ENCODE data around the gene DNAH14.
"Not testable (repeated sequence)": the region's sequence is repeated elsewhere in the genome, so short reads cannot be mapped to it uniquely, and the experiment has no call there.

The DNAH14 gene

GRCh38 chr1:225360119-225360518 lies 430.6 kb downstream of the DNAH14 start:
- no peak for DNase-seq

- DNase-seq: no peak
These were observed 431.7 kb downstream of the DNAH14 start for GRCh38 chr1:225361176-225361575.

- DNase-seq: no peak
These were observed 433.3 kb downstream of the DNAH14 start for GRCh38 chr1:225362805-225363204.

- no peak for DNase-seq
These were observed 435.0 kb downstream of the DNAH14 start for GRCh38 chr1:225364439-225364838.

- no peak for DNase-seq
These were observed 436.5 kb downstream of the DNAH14 start for GRCh38 chr1:225366018-225366417.

GRCh38 chr1:225366552-225366951 lies 437.1 kb downstream of the DNAH14 start:
- DNase-seq: peak; percentile 28

- no peak for DNase-seq
These were observed 438.6 kb downstream of the DNAH14 start for GRCh38 chr1:225368036-225368552.

- no peak for DNase-seq
These were observed 442.0 kb downstream of the DNAH14 start for GRCh38 chr1:225371366-225372010.

- no peak for DNase-seq
These were observed 443.7 kb downstream of the DNAH14 start for GRCh38 chr1:225373155-225373554.

- no peak for DNase-seq
These were observed 445.5 kb downstream of the DNAH14 start for GRCh38 chr1:225374996-225375395.

GRCh38 chr1:225378880-225379279 lies 449.4 kb downstream of the DNAH14 start:
- peak; percentile 16 for DNase-seq

GRCh38 chr1:225380691-225381090 lies 451.2 kb downstream of the DNAH14 start:
- no peak for DNase-seq

- DNase-seq: not testable (repeated sequence)
These were observed 457.4 kb downstream of the DNAH14 start for GRCh38 chr1:225386860-225387259.

- DNase-seq: no peak
These were observed 458.9 kb downstream of the DNAH14 start for GRCh38 chr1:225388372-225388771.

GRCh38 chr1:225389843-225390242 lies 460.4 kb downstream of the DNAH14 start:
- no peak for DNase-seq

GRCh38 chr1:225396357-225396756 lies 466.9 kb downstream of the DNAH14 start:
- no peak for DNase-seq

GRCh38 chr1:225400968-225401367 lies 471.5 kb downstream of the DNAH14 start:
- DNase-seq: no peak

GRCh38 chr1:225406976-225407725 lies 477.7 kb downstream of the DNAH14 start:
- no peak for DNase-seq

- no peak for DNase-seq
These were observed 478.3 kb downstream of the DNAH14 start for GRCh38 chr1:225407755-225408154.

- DNase-seq: no peak
These were observed 478.8 kb downstream of the DNAH14 start for GRCh38 chr1:225408249-225408648.

GRCh38 chr1:225409051-225409450 lies 479.6 kb downstream of the DNAH14 start:
- no peak for DNase-seq

- peak; percentile 66 for DNase-seq
These were observed 480.6 kb downstream of the DNAH14 start for GRCh38 chr1:225410036-225410435.

- DNase-seq: no peak
These were observed 482.8 kb downstream of the DNAH14 start for GRCh38 chr1:225412321-225412720.

- no peak for DNase-seq
These were observed 483.4 kb downstream of the DNAH14 start for GRCh38 chr1:225412803-225413351.

Data from DMS79 treated with DMSO at 0.1 percent for 48 hours (cell line).